Prostate gland (tissue), 2 donors: ENCODE measurements around the gene MCF2L2. TPM values are rescaled to one million over a fixed set of nuclear protein-coding genes. Genes with fewer than 3 reads are reported as not detected.

Experiments used
- DNase-seq: peaks from one replicate; pipeline ENCODE4 v3.0.0-alpha.2; 2019; ENCODE audit warnings: low spot score
- H3K27ac ChIP-seq, 2 donors: fragments of 200-600 bp; sonication (generic); 2 replicates each; pipeline ENCODE4 v1.5.1; 2017 to 2019
- H3K27me3 ChIP-seq: fragments of 200-600 bp; sonication (generic); replicated peaks from 2 replicates; pipeline ENCODE4 v1.5.1; 2019; ENCODE audit not compliant: insufficient read depth
- H3K36me3 ChIP-seq, 2 donors: fragments of 200-600 bp; sonication (generic); 1 replicate in 1 of 2; 2 replicates in 1 of 2; pipeline versions ENCODE4 v1.5.1 to v1.8.1; 2017 to 2019
- H3K4me1 ChIP-seq: fragments of 200-600 bp; sonication (generic); replicated peaks from 2 replicates; pipeline ENCODE4 v1.5.1; 2019
- H3K4me3 ChIP-seq, 2 donors: fragments of 200-600 bp; sonication (generic); 2 replicates each; pipeline ENCODE4 v1.5.1; 2017 to 2019
- H3K9me3 ChIP-seq: fragments of 200-600 bp; sonication (generic); 2 replicates; pipeline ENCODE4 v1.5.1; 2017
- CTCF ChIP-seq, 4 experiments: fragments of 200-600 bp in 2 of 4; fragments of 450-650 bp in 2 of 4; sonication (generic) in 2 of 4; IDR thresholded peaks; 1 replicate in 3 of 4; 2 replicates in 1 of 4; pipeline ENCODE4 v1.5.1; 2016 to 2019; ENCODE audit warnings: antibody characterized with exemption in 4 of 4, mild to moderate bottlenecking in 2 of 4, moderate library complexity in 2 of 4
- POLR2A ChIP-seq: fragments of 450-650 bp; IDR thresholded peaks from one replicate; pipeline ENCODE4 v1.6.1; 2016; ENCODE audit warnings: antibody characterized with exemption, mild to moderate bottlenecking
- POLR2AphosphoS5 ChIP-seq: sonication (generic); formaldehyde crosslinking; IDR thresholded peaks from one replicate; pipeline ENCODE4 v1.6.1; 2017; ENCODE audit warnings: antibody characterized with exemption
- WGBS: methylation state at CpG from one replicate; pipeline ENCODE4 v1.1.5; 2018; 5-methylcytosine and 5-hydroxymethylcytosine counted together
- intact Hi-C: fragments of 100-400 bp; cut with DNase I; formaldehyde crosslinking; loops from one replicate; pipeline ENCODE4 v1.14.2; 2022
- total RNA-seq, 2 donors: library from RNA; depleted of rRNA; stranded (reverse); fragments of >200 nt; gene quantifications; one replicate each; pipeline ENCODE4 v1.1.0, GENCODE V29; 2016

Gene MCF2L2
- total RNA-seq, 2 donors from 2014 or later = 0.41 to 4.0 TPM

GRCh38 chr3:183253528-183254486, 174.6 kb downstream of the MCF2L2 start:
- no peaks in the 10 kb centered on the region for H3K4me1 ChIP-seq
- H3K27ac ChIP-seq = peak overlapping the region; percentile 94 to 96
- intact Hi-C loops = loop anchor here (5.0 to 10.0 kb wide), 2 partner anchors 62 to 511 kb away; no protein-coding TSS in a partner anchor
- no peaks in the 10 kb centered on the region for H3K36me3 ChIP-seq
- peak; percentile 75 for DNase-seq
- under 1% methylated on average over 70 of the region's 111 CpGs for WGBS
- H3K27me3 ChIP-seq = no peaks in the 10 kb centered on the region
- TF ChIP-seq POLR2AphosphoS5 (peak; percentile 35), POLR2A (peak; percentile 3), CTCF (IDR thresholded peaks at IDR 0.05) (peak in 3 of 4 experiments; percentile 16 to 47 (median 44))
- H3K4me3 ChIP-seq = peak overlapping the region; percentile 75 to 87
- no peaks in the 10 kb centered on the region for H3K9me3 ChIP-seq

- no peaks in the 10 kb centered on the region for H3K4me1 ChIP-seq
- WGBS = 0% methylated on average over 36 of the region's 43 CpGs
- peak; percentile 91 for DNase-seq
- intact Hi-C loops = loop anchor here (5.0 to 10.0 kb wide), 2 partner anchors 61 to 512 kb away; no protein-coding TSS in a partner anchor
- peak within 1 kb of the TSS; percentile 94 to 96 for H3K27ac ChIP-seq
- H3K9me3 ChIP-seq = no peaks in the 10 kb centered on the region
- H3K4me3 ChIP-seq = peak within 1 kb of the TSS; percentile 75 to 87
- H3K27me3 ChIP-seq = no peaks in the 10 kb centered on the region
- no peaks in the 10 kb centered on the region for H3K36me3 ChIP-seq
- TF ChIP-seq POLR2AphosphoS5 (peak; percentile 66), CTCF (IDR thresholded peaks at IDR 0.05) (no peak), POLR2A (peak; percentile 35)
Observed at GRCh38 chr3:183252973-183253527, 175.4 kb downstream of the MCF2L2 start, which contains the start of gene B3GNT5. Gene B3GNT5, plus strand, starts transcription at chr3:183253253. Its CDS starts 16,546 bp downstream, at chr3:183269799.

- intact Hi-C loops = loop anchor here (5.0 to 10.0 kb wide), 2 partner anchors 60 to 513 kb away; no protein-coding TSS in a partner anchor
- peak overlapping the region; percentile 94 to 96 for H3K27ac ChIP-seq
- 81% methylated on average over 5 of the region's 5 CpGs for WGBS
- peak overlapping the region in 1 of 2 donors; percentile 75 for H3K4me3 ChIP-seq
- DNase-seq = no peak
- no peaks in the 10 kb centered on the region for H3K36me3 ChIP-seq
- H3K27me3 ChIP-seq = no peaks in the 10 kb centered on the region
- no peaks in the 10 kb centered on the region for H3K9me3 ChIP-seq
- TF ChIP-seq POLR2A (no peak), CTCF (IDR thresholded peaks at IDR 0.05) (no peak), POLR2AphosphoS5 (no peak)
- H3K4me1 ChIP-seq = no peaks in the 10 kb centered on the region
Observed at GRCh38 chr3:183252118-183252782, 176.2 kb downstream of the MCF2L2 start.

GRCh38 chr3:183249006-183249718, 179.3 kb downstream of the MCF2L2 start:
- Histone ChIP-seq H3K27me3 (no peaks in the 10 kb centered on the region), H3K4me1 (no peaks in the 10 kb centered on the region), H3K9me3 (no peaks in the 10 kb centered on the region), H3K4me3 (no peak overlapping the region), H3K27ac (no peak overlapping the region), H3K36me3 (no peaks in the 10 kb centered on the region)
- DNase-seq = no peak
- 85% methylated on average over 6 of the region's 6 CpGs for WGBS
- TF ChIP-seq POLR2AphosphoS5 = no peak
- intact Hi-C loops = no loop called here
